Measurements from ENCODE around the gene BNC2. TPM values are rescaled to one million over a fixed set of nuclear protein-coding genes. Genes with fewer than 3 reads are reported as not detected.

The BNC2 gene
- total RNA-seq, 2 donors from 2014 or later, result 2.1 to 20.0 TPM

GRCh38 chr9:16868701-16869100 lies 1.8 kb downstream of the BNC2 start:
- Histone ChIP-seq H3K4me3 (no peak overlapping the region), H3K4me1 (no peaks in the 10 kb centered on the region), H3K27ac (no peak overlapping the region), H3K9ac (ENCODE audit: low read depth in 2 of 2, low read length in 2 of 2) (no peak overlapping the region), H3K36me3 (no peaks in the 10 kb centered on the region), H3K27me3 (no peaks in the 10 kb centered on the region), H3K9me3 (no peaks in the 10 kb centered on the region)
- TF ChIP-seq CTCF (IDR thresholded peaks at IDR 0.05), result no peak
- intact Hi-C loops (cut with DNase I), result loop anchor here (10.0 kb wide), 1 partner anchor 74 kb away; no protein-coding TSS in a partner anchor
- no peak for DNase-seq

GRCh38 chr9:16867576-16868311 lies 2.7 kb downstream of the BNC2 start:
- H3K27ac ChIP-seq, result no peak overlapping the region
- intact Hi-C loops (cut with DNase I), result loop anchor here (10.0 kb wide), 1 partner anchor 73 kb away; no protein-coding TSS in a partner anchor

GRCh38 chr9:16866587-16866986 lies 3.9 kb downstream of the BNC2 start:
- H3K27ac ChIP-seq, result no peak overlapping the region
- intact Hi-C loops (cut with DNase I), result loop anchor here (10.0 kb wide), 1 partner anchor 72 kb away; no protein-coding TSS in a partner anchor
- no peaks in the 10 kb centered on the region for H3K27me3 ChIP-seq
- no peaks in the 10 kb centered on the region for H3K4me1 ChIP-seq
- no peak for TF ChIP-seq CTCF (IDR thresholded peaks at IDR 0.05)
- no peak for DNase-seq
- H3K9ac ChIP-seq (ENCODE audit: low read depth in 2 of 2, low read length in 2 of 2), result no peak overlapping the region
- no peaks in the 10 kb centered on the region for H3K36me3 ChIP-seq
- H3K9me3 ChIP-seq, result no peaks in the 10 kb centered on the region
- no peak overlapping the region for H3K4me3 ChIP-seq

More at GRCh38 chr9:16867576-16868311, 2.7 kb downstream of the BNC2 start:
- Histone ChIP-seq H3K9ac (ENCODE audit: low read depth in 2 of 2, low read length in 2 of 2) (no peak overlapping the region), H3K4me1 (no peaks in the 10 kb centered on the region), H3K36me3 (no peaks in the 10 kb centered on the region), H3K27me3 (no peaks in the 10 kb centered on the region), H3K9me3 (no peaks in the 10 kb centered on the region), H3K4me3 (no peak overlapping the region)
- no peak for DNase-seq
- TF ChIP-seq CTCF (IDR thresholded peaks at IDR 0.05), result no peak

- intact Hi-C loops (cut with DNase I), result loop anchor here (10.0 kb wide), 1 partner anchor 70 kb away; no protein-coding TSS in a partner anchor
- no peaks in the 10 kb centered on the region for H3K36me3 ChIP-seq
- no peaks in the 10 kb centered on the region for H3K9me3 ChIP-seq
- no peak for DNase-seq
- no peak for TF ChIP-seq CTCF (IDR thresholded peaks at IDR 0.05)
- H3K9ac ChIP-seq (ENCODE audit: low read depth in 2 of 2, low read length in 2 of 2), result no peak overlapping the region
- H3K4me3 ChIP-seq, result no peak overlapping the region
- no peaks in the 10 kb centered on the region for H3K27me3 ChIP-seq
- H3K4me1 ChIP-seq, result no peaks in the 10 kb centered on the region
- no peak overlapping the region for H3K27ac ChIP-seq
Measured at GRCh38 chr9:16864649-16865434, 5.6 kb downstream of the BNC2 start.

GRCh38 chr9:16848179-16848578 lies 22.3 kb downstream of the BNC2 start:
- Histone ChIP-seq H3K4me1 (no peaks in the 10 kb centered on the region), H3K27me3 (no peaks in the 10 kb centered on the region), H3K4me3 (no peak overlapping the region), H3K27ac (no peak overlapping the region), H3K9ac (ENCODE audit: low read depth in 2 of 2, low read length in 2 of 2) (no peak overlapping the region), H3K9me3 (no peaks in the 10 kb centered on the region), H3K36me3 (no peaks in the 10 kb centered on the region)
- intact Hi-C loops (cut with DNase I), result no loop called here
- no peak for DNase-seq
- no peak for TF ChIP-seq CTCF (IDR thresholded peaks at IDR 0.05)

All from colonic mucosa (tissue), 4 donors.